A673 (cell line): Measurements from ENCODE around the gene RACGAP1. TPM values are rescaled to one million over a fixed set of nuclear protein-coding genes. Genes with fewer than 3 reads are reported as not detected.

ENCODE experiments used
- BruUV-seq: library from RNA; stranded (reverse); fragments of 400-500 nt; replicated peaks from 2 replicates; lab custom pipeline; 2021; lab: Mats Ljungman, UMichigan
- CTCF ChIA-PET: fragments of 300-600 bp; sonication (Branson Sonifier 250); formaldehyde crosslinking; loops from one replicate; lab custom pipeline; 2022; ENCODE audit warnings: antibody characterized with exemption; lab: Charles Lee
- POLR2A ChIA-PET: fragments of 300-600 bp; sonication (Branson Sonifier 250); formaldehyde crosslinking; loops from one replicate; lab custom pipeline; 2022; ENCODE audit warnings: antibody characterized with exemption; ENCODE audit not compliant: low non-redundant PET; lab: Charles Lee
- DNase-seq: peaks from one replicate; pipeline ENCODE4 v3.0.0-alpha.2; 2015; ENCODE audit warnings: low spot score
- H3K27ac ChIP-seq: fragments of 200-600 bp; sonication (generic); 2 replicates; pipeline ENCODE4 v1.5.1; 2016; ENCODE audit warnings: mixed run types, low read depth, mild to moderate bottlenecking, mixed read lengths, antibody characterized with exemption, low read length; ENCODE audit not compliant: poor library complexity, severe bottlenecking
- H3K27me3 ChIP-seq: fragments of 200-600 bp; sonication (generic); replicated peaks from 2 replicates; pipeline ENCODE4 v1.6.1; 2017; ENCODE audit warnings: mixed run types, low read depth, mild to moderate bottlenecking, mixed read lengths, antibody characterized with exemption, low read length; ENCODE audit not compliant: insufficient read depth, poor library complexity
- H3K36me3 ChIP-seq: fragments of 200-600 bp; sonication (generic); 2 replicates; pipeline ENCODE4 v1.6.1; 2016; ENCODE audit warnings: mixed run types, mild to moderate bottlenecking, mixed read lengths, antibody characterized with exemption, low read length; ENCODE audit not compliant: insufficient read depth, poor library complexity, severe bottlenecking
- H3K4me1 ChIP-seq: fragments of 200-600 bp; sonication (generic); 2 replicates; pipeline ENCODE4 v1.6.1; 2017; ENCODE audit warnings: mixed run types, mild to moderate bottlenecking, mixed read lengths, antibody characterized with exemption, low read length; ENCODE audit not compliant: insufficient read depth, poor library complexity, severe bottlenecking
- H3K4me3 ChIP-seq: fragments of 200-600 bp; sonication (generic); 2 replicates; pipeline ENCODE4 v1.5.1; 2016; ENCODE audit warnings: low read depth, mixed run types, mild to moderate bottlenecking, mixed read lengths, low read length; ENCODE audit not compliant: poor library complexity, severe bottlenecking
- H3K9me3 ChIP-seq: fragments of 200-600 bp; sonication (generic); 2 replicates; pipeline ENCODE4 v1.6.1; 2016; ENCODE audit warnings: mixed run types, low read depth, mild to moderate bottlenecking, mixed read lengths, antibody characterized with exemption, low read length; ENCODE audit not compliant: poor library complexity, severe bottlenecking
- EZH2 ChIP-seq: fragments of 200-600 bp; sonication (generic); IDR thresholded peaks from 2 replicates; pipeline ENCODE4 v1.6.1; 2017; ENCODE audit warnings: borderline replicate concordance, low read depth, mild to moderate bottlenecking, mixed read lengths, antibody characterized with exemption, low read length; ENCODE audit not compliant: poor library complexity, severe bottlenecking
- intact Hi-C: fragments of 100-400 bp; cut with micrococcal nuclease; formaldehyde crosslinking; loops from one replicate; pipeline ENCODE4 v1.10.0; 2022; ENCODE audit not compliant: unreplicated experiment
- total RNA-seq: library from RNA; stranded (reverse); gene quantifications from 2 replicates; pipeline ENCODE4 v1.2.3, GENCODE V29; 2021
- TF ChIP-seq, protein P1 (sequence below): fragments of 300-800, 200-600 bp; sonication (generic); conservative IDR thresholded peaks from 2 replicates; pipeline ENCODE4 v1.5.1; 2017; ENCODE audit warnings: low read depth, mild to moderate bottlenecking, antibody characterized with exemption, low read length, moderate library complexity, mixed read lengths

Gene RACGAP1
- total RNA-seq, 1 experiment from 2014 or later: 173 TPM

DNA sequence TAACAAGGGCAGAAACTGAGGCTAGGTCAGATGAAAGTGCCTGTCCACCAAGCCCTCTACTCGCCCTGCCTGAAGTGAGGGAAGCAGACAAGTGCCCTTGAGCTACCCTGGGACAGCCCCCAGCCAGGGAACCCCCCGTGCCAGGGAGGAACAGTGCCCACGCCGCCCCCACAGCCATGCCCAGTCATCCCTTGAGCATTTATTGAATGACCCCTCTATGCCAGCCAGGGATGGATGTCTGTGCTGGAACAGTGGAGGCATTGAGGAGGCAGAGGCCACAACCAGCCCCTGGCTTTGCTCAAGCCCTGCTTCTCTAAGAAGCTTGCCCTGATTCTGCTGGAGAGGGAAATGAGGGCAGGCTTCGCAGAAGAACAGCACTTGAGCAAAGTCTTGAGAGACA lies 56.3 kb downstream of the RACGAP1 start:
- intact Hi-C loops: loop anchor here (5.0 kb wide), 1 partner anchor 192 kb away; no protein-coding TSS in a partner anchor
- no peaks in the 10 kb centered on the region for H3K27me3 ChIP-seq
- no peak for TF ChIP-seq EZH2
- TF ChIP-seq, protein P1, sequence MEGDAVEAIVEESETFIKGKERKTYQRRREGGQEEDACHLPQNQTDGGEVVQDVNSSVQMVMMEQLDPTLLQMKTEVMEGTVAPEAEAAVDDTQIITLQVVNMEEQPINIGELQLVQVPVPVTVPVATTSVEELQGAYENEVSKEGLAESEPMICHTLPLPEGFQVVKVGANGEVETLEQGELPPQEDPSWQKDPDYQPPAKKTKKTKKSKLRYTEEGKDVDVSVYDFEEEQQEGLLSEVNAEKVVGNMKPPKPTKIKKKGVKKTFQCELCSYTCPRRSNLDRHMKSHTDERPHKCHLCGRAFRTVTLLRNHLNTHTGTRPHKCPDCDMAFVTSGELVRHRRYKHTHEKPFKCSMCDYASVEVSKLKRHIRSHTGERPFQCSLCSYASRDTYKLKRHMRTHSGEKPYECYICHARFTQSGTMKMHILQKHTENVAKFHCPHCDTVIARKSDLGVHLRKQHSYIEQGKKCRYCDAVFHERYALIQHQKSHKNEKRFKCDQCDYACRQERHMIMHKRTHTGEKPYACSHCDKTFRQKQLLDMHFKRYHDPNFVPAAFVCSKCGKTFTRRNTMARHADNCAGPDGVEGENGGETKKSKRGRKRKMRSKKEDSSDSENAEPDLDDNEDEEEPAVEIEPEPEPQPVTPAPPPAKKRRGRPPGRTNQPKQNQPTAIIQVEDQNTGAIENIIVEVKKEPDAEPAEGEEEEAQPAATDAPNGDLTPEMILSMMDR: no peak

DNA sequence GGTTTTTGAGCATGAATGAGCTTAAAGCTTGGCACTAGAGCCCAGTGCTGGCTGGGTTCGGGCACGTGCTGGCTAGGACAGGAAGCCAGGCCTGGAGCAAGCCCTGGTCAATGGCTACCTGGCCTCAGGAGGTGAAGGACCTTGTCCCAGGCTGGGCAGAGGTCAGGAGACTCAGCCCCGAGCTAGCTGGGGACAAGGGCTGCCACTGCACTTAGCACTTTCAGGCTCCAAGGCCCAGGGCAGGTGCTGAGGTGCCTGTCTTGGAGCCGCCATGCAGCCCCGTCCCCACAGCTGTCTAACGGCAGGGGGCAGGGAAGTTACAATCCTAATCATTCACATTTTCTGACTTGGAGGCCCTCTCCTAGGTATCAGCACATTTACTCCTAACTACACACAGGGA lies 56.8 kb downstream of the RACGAP1 start:
- Histone ChIP-seq H3K4me1 (no peaks in the 10 kb centered on the region), H3K9me3 (no peaks in the 10 kb centered on the region), H3K27me3 (no peaks in the 10 kb centered on the region), H3K27ac (no peak overlapping the region), H3K36me3 (no peaks in the 10 kb centered on the region), H3K4me3 (no peak overlapping the region)
- POLR2A ChIA-PET: interaction anchor here (0.7 kb wide), 1 partner anchor 872 kb away, joined by 7 read pairs; no protein-coding TSS in a partner anchor
- no peak for DNase-seq
- CTCF ChIA-PET: interaction anchor here (0.5 to 4.6 kb wide), 6 partner anchors 26 to 117 kb away, joined by 6 to 53 read pairs (median 15); partner anchors contain the start of gene SMARCD1
- TF ChIP-seq, protein P1: no peak
- no peak for TF ChIP-seq EZH2
- no TSS peak for BruUV-seq
- intact Hi-C loops: loop anchor here (5.0 kb wide), 1 partner anchor 191 kb away; no protein-coding TSS in a partner anchor

More for the DNA sequence above, 56.3 kb downstream of the RACGAP1 start:
- H3K27ac ChIP-seq: no peak overlapping the region
- H3K9me3 ChIP-seq: no peaks in the 10 kb centered on the region
- CTCF ChIA-PET: interaction anchor here (3.4 to 4.6 kb wide), 2 partner anchors 87 to 101 kb away, joined by 31 to 53 read pairs; no protein-coding TSS in a partner anchor
- no peaks in the 10 kb centered on the region for H3K36me3 ChIP-seq
- H3K4me3 ChIP-seq: no peak overlapping the region
- POLR2A ChIA-PET: no interaction called here
- no peaks in the 10 kb centered on the region for H3K4me1 ChIP-seq
- no TSS peak for BruUV-seq
- DNase-seq: no peak

- intact Hi-C loops: loop anchor here (1.0 to 5.0 kb wide), 3 partner anchors 88 to 191 kb away; no protein-coding TSS in a partner anchor
- ChIA-PET POLR2A (no interaction called here), CTCF (interaction anchor here (0.5 to 4.6 kb wide), 10 partner anchors 11 to 117 kb away, joined by 3 to 53 read pairs (median 9); partner anchors contain the start of gene SMARCD1)
- Histone ChIP-seq H3K27ac (no peak overlapping the region), H3K9me3 (no peaks in the 10 kb centered on the region), H3K4me3 (peak overlapping the region; percentile 47), H3K4me1 (no peaks in the 10 kb centered on the region), H3K36me3 (no peaks in the 10 kb centered on the region), H3K27me3 (no peaks in the 10 kb centered on the region)
- no TSS peak for BruUV-seq
- TF ChIP-seq EZH2: no peak
- TF ChIP-seq, protein P1: no peak
- DNase-seq: no peak
Observed at GRCh38 chr12:49967777-49968250, 57.5 kb downstream of the RACGAP1 start.
